NOMO-1 treated with DMSO at 0.1 percent for 48 hours (cell line): ENCODE results near the gene C14orf180.

ENCODE experiments used
- DNase-seq: peaks from one replicate; lab custom pipeline; 2025; ENCODE audit not compliant: unreplicated experiment; lab: John Stamatoyannopoulos, UW

The C14orf180 gene

DNA sequence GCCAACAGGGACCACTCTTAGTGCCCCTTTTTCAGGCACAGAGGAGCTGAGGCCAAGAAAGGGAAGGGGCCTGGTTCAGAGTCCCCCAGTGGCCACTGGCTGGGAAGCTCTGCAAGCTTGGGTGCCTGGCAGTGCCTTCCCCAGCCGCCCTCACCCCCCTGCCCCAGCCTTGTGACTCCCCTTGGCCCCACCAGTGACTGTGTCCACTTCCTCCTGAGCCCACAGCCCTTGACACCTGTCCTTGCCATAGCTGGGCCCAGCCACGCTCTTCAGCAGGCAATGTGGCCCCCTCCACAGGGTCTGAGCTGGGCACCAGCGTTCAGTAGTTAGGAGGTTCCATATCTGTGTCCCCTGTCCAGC, 19.0 kb upstream of the C14orf180 start:
- no peak for DNase-seq

- no peak for DNase-seq
Measured at GRCh38 chr14:104561124-104561557, 18.4 kb upstream of the C14orf180 start.

- no peak for DNase-seq
Measured at GRCh38 chr14:104561632-104562495, 17.7 kb upstream of the C14orf180 start.

- no peak for DNase-seq
Measured at GRCh38 chr14:104562606-104563005, 17.0 kb upstream of the C14orf180 start.

- no peak for DNase-seq
Measured at GRCh38 chr14:104563191-104563741, 16.3 kb upstream of the C14orf180 start.

DNA sequence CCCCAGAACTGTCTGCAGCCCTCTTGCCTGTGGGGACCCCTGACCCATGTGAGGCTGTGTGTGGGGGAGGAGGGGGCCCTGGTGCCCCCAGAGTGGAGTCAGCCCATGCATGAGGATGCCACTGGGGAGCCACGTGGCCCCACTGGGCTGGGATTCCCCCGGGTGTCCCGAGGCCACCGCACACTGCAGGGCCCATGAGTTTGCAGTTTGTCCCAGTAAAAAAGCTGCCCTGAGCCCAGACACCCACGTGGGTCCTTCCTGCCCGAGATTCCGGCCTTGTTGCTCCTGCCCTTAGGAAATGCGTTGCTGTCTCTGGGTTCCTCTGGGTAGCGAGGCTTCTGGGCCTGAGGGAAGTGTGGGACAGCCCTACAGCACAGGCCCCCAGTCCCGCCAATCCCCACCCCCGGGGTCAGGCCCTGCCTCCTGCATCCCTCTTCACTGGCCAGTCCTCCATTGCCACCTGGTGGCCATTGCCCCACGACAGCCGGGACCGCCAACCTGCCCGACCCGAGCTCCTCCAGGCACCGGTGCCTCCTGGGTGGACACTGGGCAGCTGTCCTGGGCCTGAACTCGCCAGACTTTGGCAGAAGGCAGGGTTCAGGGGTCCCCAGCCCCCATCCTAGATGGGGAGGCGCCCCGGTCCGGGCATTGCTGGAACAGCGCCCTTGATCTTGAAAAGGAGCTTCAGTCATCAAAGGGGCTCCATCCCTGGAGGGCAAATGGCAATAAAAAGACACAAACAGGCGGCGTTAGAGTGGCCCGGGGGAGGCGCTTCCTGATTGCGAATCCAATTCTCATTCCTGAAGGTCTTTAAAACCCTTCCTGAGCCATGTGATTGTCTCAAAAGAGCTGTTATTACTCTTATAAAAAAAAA, 15.6 kb upstream of the C14orf180 start:
- peak; percentile 29 for DNase-seq

GRCh38 chr14:104564744-104565679, 14.6 kb upstream of the C14orf180 start:
- no peak for DNase-seq

DNA sequence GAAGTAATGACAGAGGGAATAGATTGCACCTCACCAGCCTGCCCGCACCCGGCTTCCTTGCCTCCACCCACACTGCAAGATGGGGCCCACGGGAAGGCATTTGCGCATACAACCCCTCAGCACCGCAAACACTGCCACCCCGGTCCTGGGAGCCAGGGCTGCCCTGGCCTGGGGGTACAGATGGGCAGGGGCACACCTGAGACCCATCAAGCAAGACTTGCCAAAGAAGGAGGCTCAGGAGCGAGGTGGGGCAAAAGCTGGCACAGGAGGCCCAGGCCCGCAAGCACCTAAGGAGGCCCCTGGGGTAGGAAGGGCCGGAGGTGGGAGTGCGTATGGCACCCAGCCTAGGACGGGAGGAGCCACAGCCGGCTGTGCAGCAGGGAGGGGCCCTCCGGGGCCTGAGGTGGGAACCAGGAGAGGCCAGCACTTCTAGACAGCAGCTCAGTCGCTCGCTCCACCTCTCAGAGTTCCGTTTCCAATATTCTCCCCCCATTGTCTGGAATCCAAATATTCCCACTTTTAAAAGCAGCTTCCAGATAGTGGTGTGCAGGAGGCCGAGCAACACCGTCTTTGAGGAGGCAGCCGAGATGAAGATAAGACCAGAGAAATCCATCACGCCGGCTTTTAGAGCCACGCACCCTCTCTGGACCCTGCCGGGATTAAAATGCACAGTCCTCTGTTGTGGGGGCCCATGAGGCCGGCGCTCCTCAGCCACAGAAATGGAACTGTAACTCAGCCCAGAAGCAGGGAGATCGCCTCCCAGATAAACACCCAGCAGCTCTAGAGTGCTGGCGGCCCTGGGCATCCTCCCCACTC, 12.2 kb upstream of the C14orf180 start:
- no peak for DNase-seq

GRCh38 chr14:104567957-104568225, 11.7 kb upstream of the C14orf180 start:
- no peak for DNase-seq

DNA sequence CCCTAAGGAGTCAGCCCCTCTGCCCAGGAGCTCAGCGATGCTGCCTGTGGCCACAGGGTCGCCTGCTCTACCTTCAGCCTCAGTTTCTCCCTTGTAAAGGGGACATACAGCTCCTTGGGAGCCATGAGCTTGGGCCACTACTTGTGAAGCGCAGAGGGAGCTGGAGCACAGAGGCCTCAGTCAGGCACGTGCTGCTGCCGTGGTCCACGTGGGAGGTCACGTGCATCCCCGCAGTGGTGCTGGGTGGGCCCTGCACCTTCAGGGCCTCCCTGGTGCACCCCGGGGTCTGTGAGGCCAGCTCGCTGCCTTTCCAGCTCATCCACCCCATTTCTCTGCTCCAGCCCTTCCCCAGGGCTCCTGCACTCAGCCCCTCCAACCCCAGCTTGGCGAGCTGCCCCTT, 10.9 kb upstream of the C14orf180 start:
- no peak for DNase-seq

GRCh38 chr14:104569435-104569834, 10.1 kb upstream of the C14orf180 start:
- DNase-seq, result no peak

DNA sequence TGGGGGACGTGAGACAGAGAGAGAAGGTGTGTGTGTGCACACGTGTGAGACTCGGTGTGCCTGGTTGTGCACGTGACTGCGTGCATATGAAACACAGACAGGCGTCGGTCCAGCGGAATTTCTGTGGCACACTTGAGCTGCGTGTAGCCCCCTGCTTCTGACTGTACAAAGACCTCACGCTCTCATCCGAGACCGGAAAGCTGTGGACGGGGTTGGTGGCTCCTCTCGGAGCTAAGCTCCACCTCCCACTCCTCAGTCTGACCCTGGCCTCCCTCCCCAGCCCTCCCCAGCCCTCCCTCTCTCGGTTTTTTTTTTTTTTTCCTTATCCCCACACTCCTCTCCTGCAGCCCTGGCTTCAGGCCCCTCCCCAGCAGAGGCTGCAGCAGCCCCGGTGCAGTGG, 8.3 kb upstream of the C14orf180 start:
- no peak for DNase-seq

DNA sequence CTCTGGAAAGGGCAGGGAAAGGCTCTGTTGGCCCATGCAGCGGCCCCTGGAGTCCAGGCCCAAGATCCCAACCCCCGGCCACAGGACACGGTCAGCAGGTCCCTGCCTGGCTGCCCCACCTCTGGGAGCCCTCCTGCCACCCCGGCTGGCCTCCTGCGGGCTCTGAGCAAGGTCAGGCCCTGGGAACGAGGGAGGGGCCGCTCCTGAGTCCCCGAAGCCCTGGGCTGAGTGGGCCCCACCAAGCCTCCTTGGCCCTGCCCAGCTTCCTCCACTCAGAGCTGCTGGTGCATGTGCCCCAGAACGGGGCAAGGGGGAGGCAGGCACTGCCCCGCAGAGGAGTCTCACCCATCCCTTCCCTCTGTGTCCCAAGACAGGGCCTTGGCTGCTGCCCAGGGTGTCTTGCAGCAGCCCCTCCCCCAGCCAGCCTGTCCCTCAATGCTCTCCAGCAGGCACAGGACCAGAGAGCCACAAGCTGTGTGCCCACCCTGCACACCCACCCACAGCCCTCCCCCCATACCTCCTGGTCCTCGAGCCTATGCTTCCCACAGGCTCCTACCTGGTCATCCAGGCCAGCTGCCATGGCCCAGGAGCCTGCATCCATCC, 7.4 kb upstream of the C14orf180 start:
- DNase-seq, result no peak

DNA sequence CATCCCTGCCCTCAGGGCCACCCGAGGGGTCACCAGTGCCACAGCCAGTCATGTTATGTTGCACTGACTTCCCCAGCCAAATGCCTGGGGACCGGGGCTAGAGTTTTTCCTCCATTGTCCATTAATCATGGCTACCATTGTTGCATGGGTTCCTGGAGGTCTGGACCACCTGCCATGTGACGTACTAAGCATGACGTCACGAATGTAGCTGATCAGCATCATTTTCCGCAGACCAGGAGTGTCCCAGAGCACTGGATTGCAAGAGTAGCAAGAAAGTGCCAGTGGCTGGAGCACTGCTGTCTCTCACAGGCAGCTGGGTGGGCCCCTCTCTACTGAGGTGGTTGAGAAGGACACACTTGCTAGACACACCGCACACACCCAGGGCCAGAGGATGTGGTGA, 6.9 kb upstream of the C14orf180 start:
- DNase-seq, result no peak

DNA sequence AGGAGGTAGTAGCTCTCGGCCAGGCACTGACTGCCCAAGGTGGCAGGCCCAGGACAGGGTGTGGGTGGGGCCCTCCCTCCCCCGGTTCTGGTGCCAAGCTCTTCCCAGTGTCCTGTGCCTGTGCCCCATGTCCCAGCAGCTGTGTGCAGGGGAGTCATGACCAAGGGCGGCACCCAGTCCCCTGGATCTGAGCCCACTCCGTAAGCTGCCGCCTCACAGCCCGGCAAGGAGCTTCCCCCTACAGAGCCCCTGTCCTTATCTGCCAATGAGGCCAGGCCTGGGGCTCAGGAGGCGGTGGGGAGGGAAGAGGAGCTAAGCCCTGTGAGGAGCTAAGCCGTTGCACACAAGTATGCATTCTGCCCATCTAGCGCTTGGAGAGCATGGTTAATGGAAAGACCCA, 5.6 kb upstream of the C14orf180 start:
- DNase-seq, result no peak

- DNase-seq, result no peak
Measured at GRCh38 chr14:104574536-104574935, 5.0 kb upstream of the C14orf180 start.

DNA sequence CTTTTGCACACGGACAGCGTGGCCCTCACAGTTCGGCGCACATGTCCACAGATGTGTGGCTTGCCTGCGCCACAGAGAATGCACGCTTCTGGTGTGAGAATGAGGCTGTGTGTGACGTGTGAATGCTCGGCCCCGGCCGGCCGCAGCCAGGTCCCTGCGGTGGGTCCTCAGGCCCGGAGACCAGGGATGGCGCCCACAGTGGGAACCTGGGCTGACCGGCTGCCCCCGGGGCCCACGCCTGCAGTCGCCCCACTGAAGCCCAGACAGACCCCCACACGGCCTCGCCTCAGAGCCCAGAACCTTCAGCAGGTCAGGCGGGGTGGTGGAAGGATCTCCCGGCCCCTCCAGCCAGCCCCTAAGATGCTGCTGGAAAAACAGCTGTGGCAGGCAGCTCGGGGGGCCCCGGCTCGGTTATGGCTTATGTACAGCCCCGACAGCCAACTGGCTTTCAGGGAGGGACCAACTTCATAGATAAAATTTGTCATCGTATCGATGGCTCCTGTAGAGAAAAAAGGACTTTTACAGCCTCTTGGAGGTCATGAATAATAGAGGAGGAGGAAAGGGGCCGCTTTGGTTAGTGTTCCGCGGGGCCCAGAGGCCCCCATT, 4.5 kb upstream of the C14orf180 start:
- no peak for DNase-seq

- no peak for DNase-seq
Measured at GRCh38 chr14:104576232-104576969, 3.2 kb upstream of the C14orf180 start.

GRCh38 chr14:104576970-104577332, 2.6 kb upstream of the C14orf180 start:
- DNase-seq, result no peak
